OCI-LY3 (cell line): ENCODE data around the gene PDF.

Experiments used
- H2AFZ ChIP-seq: fragments of 200-600, 300-600 bp; shearing (Covaris generic); 2 replicates; pipeline ENCODE4 v1.6.0; 2014; ENCODE audit warnings: antibody characterized with exemption, low read depth, low read length
- H3K27ac ChIP-seq: fragments of 200-600, 300-600 bp; sonication (generic); 2 replicates; pipeline ENCODE4 v1.5.1; 2014; ENCODE audit warnings: mild to moderate bottlenecking, low read length, moderate library complexity, mixed read lengths
- H3K27me3 ChIP-seq: fragments of 200-600, 300-600 bp; sonication (generic); 2 replicates; pipeline ENCODE4 v1.6.1; 2014; ENCODE audit warnings: low read depth, low read length, mixed read lengths
- H3K36me3 ChIP-seq: fragments of 200-600, 300-600 bp; sonication (generic); replicated peaks from 2 replicates; pipeline ENCODE3; 2014; ENCODE audit warnings: low read depth, low read length, mixed read lengths
- H3K4me1 ChIP-seq: fragments of 300-600, 200-600 bp; sonication (generic); 2 replicates; pipeline ENCODE4 v1.6.1; 2014; ENCODE audit warnings: low read length, mixed read lengths
- H3K4me2 ChIP-seq: fragments of 200-600, 300-600 bp; sonication (generic); 2 replicates; pipeline ENCODE4 v1.6.1; 2014; ENCODE audit warnings: low read length, mixed read lengths
- H3K4me3 ChIP-seq: fragments of 300-600, 200-600 bp; sonication (generic); 2 replicates; pipeline ENCODE4 v1.5.1; 2014; ENCODE audit warnings: antibody characterized with exemption, mild to moderate bottlenecking, low read length, moderate library complexity
- H3K79me2 ChIP-seq: fragments of 300-600, 200-600 bp; shearing (Covaris generic); 2 replicates; pipeline ENCODE4 v1.6.1; 2014; ENCODE audit warnings: mild to moderate bottlenecking, low read length, mixed read lengths
- H3K9ac ChIP-seq: fragments of 300-600, 200-600 bp; shearing (Covaris generic); 2 replicates; pipeline ENCODE4 v1.6.0; 2014; ENCODE audit warnings: mild to moderate bottlenecking, low read length, moderate library complexity
- H3K9me3 ChIP-seq: fragments of 200-600, 300-600 bp; shearing (Covaris generic); 2 replicates; pipeline ENCODE4 v1.6.1; 2014; ENCODE audit warnings: low read length, mixed read lengths; ENCODE audit not compliant: insufficient read depth
- H4K20me1 ChIP-seq: fragments of 200-600, 300-600 bp; sonication (generic); 2 replicates; pipeline ENCODE4 v1.6.1; 2016; ENCODE audit warnings: low read length, mixed read lengths; ENCODE audit not compliant: insufficient read depth
- CTCF ChIP-seq: fragments of 200-600, 300-600 bp; sonication (generic); IDR thresholded peaks from 2 replicates; pipeline ENCODE4 v1.5.1; 2014; ENCODE audit warnings: antibody characterized with exemption, low read length, low read depth
- EZH2phosphoT487 ChIP-seq: fragments of 200-600 bp; shearing (Covaris generic); IDR thresholded peaks from 2 replicates; pipeline ENCODE4 v1.6.1; 2018; ENCODE audit warnings: antibody characterized with exemption, mixed run types, low read depth

The PDF gene

GRCh38 chr16:69367980-69368379 lies 37.6 kb upstream of the PDF start:
- Histone ChIP-seq H3K79me2 (no peaks in the 10 kb centered on the region), H3K4me2 (no peak overlapping the region), H3K27ac (no peak overlapping the region), H3K4me1 (no peaks in the 10 kb centered on the region), H3K27me3 (no peaks in the 10 kb centered on the region), H3K4me3 (no peak overlapping the region), H3K9me3 (no peaks in the 10 kb centered on the region), H3K36me3 (peaks cover 71% of the 10 kb centered on the region), H2AFZ (no peak overlapping the region), H4K20me1 (no peaks in the 10 kb centered on the region), H3K9ac (no peak overlapping the region)
- no peak for TF ChIP-seq CTCF
- TF ChIP-seq EZH2phosphoT487, result no peak

GRCh38 chr16:69366431-69366830 lies 36.0 kb upstream of the PDF start:
- H2AFZ ChIP-seq, result no peak overlapping the region
- no peak overlapping the region for H3K9ac ChIP-seq
- H3K27ac ChIP-seq, result no peak overlapping the region
- H3K79me2 ChIP-seq, result no peaks in the 10 kb centered on the region
- TF ChIP-seq EZH2phosphoT487 (no peak), CTCF (no peak)
- H3K9me3 ChIP-seq, result no peaks in the 10 kb centered on the region
- H3K27me3 ChIP-seq, result no peaks in the 10 kb centered on the region
- no peak overlapping the region for H3K4me2 ChIP-seq
- peaks cover 67% of the 10 kb centered on the region for H3K36me3 ChIP-seq
- H4K20me1 ChIP-seq, result no peaks in the 10 kb centered on the region
- no peak overlapping the region for H3K4me3 ChIP-seq
- H3K4me1 ChIP-seq, result no peaks in the 10 kb centered on the region

GRCh38 chr16:69365901-69366300 lies 35.5 kb upstream of the PDF start:
- Histone ChIP-seq H3K36me3 (peaks cover 67% of the 10 kb centered on the region), H3K27ac (no peak overlapping the region), H2AFZ (no peak overlapping the region), H3K9me3 (no peaks in the 10 kb centered on the region), H4K20me1 (no peaks in the 10 kb centered on the region), H3K9ac (no peak overlapping the region), H3K27me3 (no peaks in the 10 kb centered on the region), H3K4me2 (no peak overlapping the region), H3K4me1 (no peaks in the 10 kb centered on the region), H3K4me3 (no peak overlapping the region), H3K79me2 (no peaks in the 10 kb centered on the region)
- TF ChIP-seq CTCF, result no peak
- no peak for TF ChIP-seq EZH2phosphoT487

- Histone ChIP-seq H3K27ac (no peak overlapping the region), H3K36me3 (peaks cover 51% of the 10 kb centered on the region), H2AFZ (no peak overlapping the region), H3K4me3 (no peak overlapping the region), H3K27me3 (no peaks in the 10 kb centered on the region), H3K9me3 (no peaks in the 10 kb centered on the region), H3K4me2 (no peak overlapping the region), H3K9ac (no peak overlapping the region), H4K20me1 (no peaks in the 10 kb centered on the region), H3K4me1 (no peaks in the 10 kb centered on the region), H3K79me2 (no peaks in the 10 kb centered on the region)
- TF ChIP-seq CTCF (no peak), EZH2phosphoT487 (no peak)
Observed at GRCh38 chr16:69364088-69364487, 33.7 kb upstream of the PDF start.
